Peyer's patch (tissue), 4 donors: ENCODE data around the gene KYNU. TPM values are rescaled to one million over a fixed set of nuclear protein-coding genes. Genes with fewer than 3 reads are reported as not detected.

ENCODE experiments used
- DNase-seq, 3 donors: peaks; one replicate each; pipeline ENCODE4 v3.0.0-alpha.2; 2017 to 2019
- H3K27ac ChIP-seq, 4 donors: fragments of 200-600 bp; sonication (generic); one replicate each; pipeline ENCODE4 v1.5.1; 2016 to 2019
- H3K27me3 ChIP-seq, 2 donors: fragments of 200-600 bp; sonication (generic); one replicate each; pipeline ENCODE4 v1.5.1; 2019
- H3K36me3 ChIP-seq, 3 donors: fragments of 200-600 bp; sonication (generic); one replicate each; pipeline ENCODE4 v1.5.1; 2016 to 2019
- H3K4me1 ChIP-seq, 4 donors: fragments of 200-600 bp; sonication (generic); one replicate each; pipeline ENCODE4 v1.5.1; 2016 to 2019
- H3K4me3 ChIP-seq, 4 donors: fragments of 200-600 bp; sonication (generic); 1 replicate in 3 of 4; 2 replicates in 1 of 4; pipeline ENCODE4 v1.5.1; 2016 to 2019; ENCODE audit warnings: mild to moderate bottlenecking in 1 of 4
- H3K9me3 ChIP-seq, 4 donors: fragments of 200-600 bp; sonication (generic); one replicate each; pipeline ENCODE4 v1.5.1; 2016 to 2019; ENCODE audit warnings: mild to moderate bottlenecking in 1 of 4
- CTCF ChIP-seq, 6 experiments: fragments of 450-650 bp in 4 of 6; fragments of 200-600 bp in 2 of 6; sonication (generic) in 1 of 6; IDR thresholded peaks; one replicate each; pipeline ENCODE4 v1.5.1; 2017 to 2019; ENCODE audit warnings: antibody characterized with exemption in 6 of 6, mild to moderate bottlenecking in 3 of 6, moderate library complexity in 1 of 6
- POLR2A ChIP-seq, 2 donors: fragments of 450-650 bp; IDR thresholded peaks; one replicate each; pipeline ENCODE4 v1.5.1; 2017; ENCODE audit warnings: antibody characterized with exemption in 2 of 2, mild to moderate bottlenecking in 2 of 2, moderate library complexity in 2 of 2
- total RNA-seq, 4 donors: library from RNA; depleted of rRNA; stranded (reverse); fragments of >200 nt; gene quantifications; one replicate each; pipeline ENCODE4 v1.1.0, GENCODE V29; 2016

The KYNU gene
- 10 to 100 TPM in 1 of 4 donors, 1 to 10 TPM in 2, under 1 TPM in 1; 0.53 to 25.6 (median 2.5) TPM for total RNA-seq

- no peaks in the 10 kb centered on the region for H3K36me3 ChIP-seq
- peak in 1 of 3 donors; percentile 26 for DNase-seq
- H3K4me3 ChIP-seq = peak within 1 kb of the TSS in 3 of 4 donors; percentile 16 to 17 (median 16)
- TF ChIP-seq CTCF (IDR thresholded peaks at IDR 0.05) (peak in 1 of 6 experiments; percentile 10), POLR2A (IDR thresholded peaks at IDR 0.05) (no peak)
- no peaks in the 10 kb centered on the region for H3K9me3 ChIP-seq
- H3K4me1 ChIP-seq = no peaks in the 10 kb centered on the region
- no peaks in the 10 kb centered on the region for H3K27me3 ChIP-seq
- peak within 1 kb of the TSS in 2 of 4 donors; percentile 59 to 72 for H3K27ac ChIP-seq
Observed at GRCh38 chr2:142877216-142877838, at the start of gene KYNU. Gene KYNU (plus strand): TSS chr2:142877664. CDS start chr2:142885368, 7,704 bp downstream.

GRCh38 chr2:142834021-142834420 is 43.4 kb upstream of the KYNU start:
- TF ChIP-seq POLR2A (IDR thresholded peaks at IDR 0.05) = no peak
- no peak for TF ChIP-seq CTCF (IDR thresholded peaks at IDR 0.05)
- Histone ChIP-seq H3K9me3 (no peaks in the 10 kb centered on the region), H3K27me3 (no peaks in the 10 kb centered on the region), H3K27ac (no peak overlapping the region), H3K4me1 (no peaks in the 10 kb centered on the region), H3K36me3 (no peaks in the 10 kb centered on the region), H3K4me3 (no peak overlapping the region)
- DNase-seq = no peak

DNA sequence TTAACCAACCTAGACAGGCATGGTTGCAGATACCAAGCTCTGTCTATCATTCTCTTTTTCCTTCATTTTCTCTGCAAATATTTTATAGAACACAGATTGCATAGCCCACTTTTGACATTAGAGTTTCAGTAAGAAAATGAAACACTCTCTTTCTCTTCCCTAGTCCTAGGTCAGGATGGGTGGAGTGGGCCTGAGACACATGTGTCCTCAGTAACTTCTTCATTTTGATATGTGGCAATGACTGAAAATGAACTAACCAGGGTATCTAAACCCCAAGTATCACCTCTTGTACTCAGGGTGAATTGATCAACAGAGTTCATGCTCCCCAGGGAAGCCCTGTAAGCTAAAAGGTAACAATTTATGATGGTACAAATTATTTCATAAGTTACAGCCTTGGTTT is 37.0 kb upstream of the KYNU start:
- no peak for DNase-seq
- no peak for TF ChIP-seq CTCF (IDR thresholded peaks at IDR 0.05)
- no peak for TF ChIP-seq POLR2A (IDR thresholded peaks at IDR 0.05)

GRCh38 chr2:142841788-142842187 is 35.7 kb upstream of the KYNU start:
- H3K4me3 ChIP-seq = no peak overlapping the region
- no peak overlapping the region for H3K27ac ChIP-seq

More for the DNA sequence above, 37.0 kb upstream of the KYNU start:
- H3K4me3 ChIP-seq = no peak overlapping the region
- no peaks in the 10 kb centered on the region for H3K4me1 ChIP-seq
- H3K27ac ChIP-seq = no peak overlapping the region
- H3K9me3 ChIP-seq = no peaks in the 10 kb centered on the region
- no peaks in the 10 kb centered on the region for H3K27me3 ChIP-seq
- no peaks in the 10 kb centered on the region for H3K36me3 ChIP-seq

DNA sequence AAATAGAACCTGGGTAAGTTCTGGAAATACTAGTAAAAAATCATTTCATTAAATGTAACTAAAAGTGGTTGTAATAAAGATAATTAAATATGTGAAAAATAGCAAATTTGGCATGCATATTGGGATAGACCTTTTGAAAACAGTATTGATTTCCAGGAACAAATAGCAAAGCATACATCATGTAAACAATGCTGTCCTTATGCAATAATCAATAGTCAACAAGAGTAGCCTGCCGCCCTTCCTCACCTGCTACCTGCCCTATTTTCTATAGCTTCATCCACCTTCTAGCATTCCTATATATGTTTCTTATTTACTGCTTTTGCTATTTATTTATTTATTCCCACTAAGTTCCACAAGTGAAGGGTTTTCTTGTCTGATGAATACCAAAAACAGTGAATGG is 35.1 kb upstream of the KYNU start:
- DNase-seq = no peak
- Histone ChIP-seq H3K4me3 (no peak overlapping the region), H3K9me3 (no peaks in the 10 kb centered on the region), H3K27me3 (no peaks in the 10 kb centered on the region), H3K27ac (no peak overlapping the region), H3K36me3 (no peaks in the 10 kb centered on the region), H3K4me1 (no peaks in the 10 kb centered on the region)
- TF ChIP-seq POLR2A (IDR thresholded peaks at IDR 0.05) (no peak), CTCF (IDR thresholded peaks at IDR 0.05) (no peak)

More at GRCh38 chr2:142841788-142842187, 35.7 kb upstream of the KYNU start:
- TF ChIP-seq CTCF (IDR thresholded peaks at IDR 0.05) (no peak), POLR2A (IDR thresholded peaks at IDR 0.05) (no peak)
- no peaks in the 10 kb centered on the region for H3K36me3 ChIP-seq
- no peaks in the 10 kb centered on the region for H3K4me1 ChIP-seq
- no peaks in the 10 kb centered on the region for H3K27me3 ChIP-seq
- no peaks in the 10 kb centered on the region for H3K9me3 ChIP-seq
- DNase-seq = no peak
